SK-N-SH treated with all-trans-retinoic acid at 6 μM for 48 hours (cell line): ENCODE results near the gene COL6A5.

ENCODE experiments used
- ATAC-seq: fragments of 200-7000 bp; cut with Tn5 transposase; 3 replicates; pipeline ENCODE4 v1.9.1; 2020; ENCODE audit warnings: mild to moderate bottlenecking, moderate library complexity
- ARNTL ChIP-seq: fragments of 450-650 bp; formaldehyde crosslinking; IDR thresholded peaks from 2 replicates; pipeline ENCODE4 v1.5.0; 2020; ENCODE audit warnings: low read depth, mild to moderate bottlenecking, moderate library complexity, borderline replicate concordance
- BACH2 ChIP-seq: fragments of 250-450 bp; sonication (Bioruptor Pico); IDR thresholded peaks from 2 replicates; pipeline ENCODE4 v1.9.0; 2021; ENCODE audit warnings: mild to moderate bottlenecking, borderline replicate concordance
- CREB5 ChIP-seq: fragments of 250-450 bp; sonication (Bioruptor Pico); IDR thresholded peaks from 2 replicates; pipeline ENCODE4 v1.5.1; 2020; ENCODE audit warnings: low read depth, mild to moderate bottlenecking, moderate library complexity
- CSRNP3 ChIP-seq: fragments of 250-450 bp; sonication (Bioruptor Pico); IDR thresholded peaks from 2 replicates; pipeline ENCODE4 v1.5.1; 2021; ENCODE audit warnings: mild to moderate bottlenecking, moderate library complexity
- ESRRG ChIP-seq: fragments of 250-450 bp; sonication (Bioruptor Pico); IDR thresholded peaks from 2 replicates; pipeline ENCODE4 v1.6.1; 2021; ENCODE audit warnings: mild to moderate bottlenecking
- GLIS3 ChIP-seq: fragments of 250-450 bp; sonication (Bioruptor Pico); IDR thresholded peaks from 2 replicates; pipeline ENCODE4 v1.5.0; 2020; ENCODE audit warnings: mild to moderate bottlenecking, moderate library complexity
- PATZ1 ChIP-seq: fragments of 250-450 bp; sonication (Bioruptor Pico); IDR thresholded peaks from 2 replicates; pipeline ENCODE4 v1.8.0; 2020; ENCODE audit warnings: mild to moderate bottlenecking, moderate library complexity, borderline replicate concordance
- POU6F1 ChIP-seq: fragments of 250-450 bp; sonication (Bioruptor Pico); IDR thresholded peaks from 2 replicates; pipeline ENCODE4 v1.8.0; 2021; ENCODE audit warnings: low read depth, mild to moderate bottlenecking, moderate library complexity, borderline replicate concordance
- RARB ChIP-seq: fragments of 250-450 bp; sonication (Bioruptor Pico); IDR thresholded peaks from 2 replicates; pipeline ENCODE4 v1.8.0; 2021; ENCODE audit warnings: mild to moderate bottlenecking, moderate library complexity
- SNAI2 ChIP-seq: fragments of 250-450 bp; sonication (Bioruptor Pico); IDR thresholded peaks from 2 replicates; pipeline ENCODE4 v1.5.0; 2020; ENCODE audit warnings: mild to moderate bottlenecking, moderate library complexity
- TSHZ2 ChIP-seq: fragments of 250-450 bp; sonication (Bioruptor Pico); IDR thresholded peaks from 2 replicates; pipeline ENCODE4 v1.5.0; 2020; ENCODE audit warnings: mild to moderate bottlenecking, moderate library complexity
- ZC3H10 ChIP-seq: fragments of 250-450 bp; sonication (Bioruptor Pico); IDR thresholded peaks from 2 replicates; pipeline ENCODE4 v1.5.1; 2021; ENCODE audit warnings: mild to moderate bottlenecking, moderate library complexity
- ZFP3 ChIP-seq: fragments of 250-450 bp; sonication (Bioruptor Pico); IDR thresholded peaks from 2 replicates; pipeline ENCODE4 v1.5.0; 2020; ENCODE audit warnings: mild to moderate bottlenecking, moderate library complexity

The COL6A5 gene

GRCh38 chr3:130300888-130301287, 44.6 kb upstream of the COL6A5 start:
- no peak for ATAC-seq
- TF ChIP-seq TSHZ2 (CRISPR knock-in tag) = no peak
- TF ChIP-seq GLIS3 (CRISPR knock-in tag) = no peak
- no peak for TF ChIP-seq BACH2 (CRISPR knock-in tag)
- TF ChIP-seq PATZ1 (CRISPR knock-in tag) = no peak
- TF ChIP-seq CREB5 = no peak

- no peak for ATAC-seq
- TF ChIP-seq ARNTL (CRISPR knock-in tag) (no peak), ZFP3 (CRISPR knock-in tag) (no peak), RARB (CRISPR knock-in tag) (no peak), GLIS3 (CRISPR knock-in tag) (no peak)
Measured at GRCh38 chr3:130310109-130310508, 35.4 kb upstream of the COL6A5 start.

- ATAC-seq = no peak
- no peak for TF ChIP-seq RARB (CRISPR knock-in tag)
- TF ChIP-seq ESRRG = no peak
- TF ChIP-seq SNAI2 (CRISPR knock-in tag) = no peak
- TF ChIP-seq ZFP3 (CRISPR knock-in tag) = no peak
- no peak for TF ChIP-seq ZC3H10 (CRISPR knock-in tag)
- no peak for TF ChIP-seq GLIS3 (CRISPR knock-in tag)
- TF ChIP-seq CSRNP3 (CRISPR knock-in tag) = no peak
- TF ChIP-seq PATZ1 (CRISPR knock-in tag) = no peak
Measured at GRCh38 chr3:130312374-130312773, 33.1 kb upstream of the COL6A5 start.

- no peak for ATAC-seq
Measured at GRCh38 chr3:130316169-130316568, 29.3 kb upstream of the COL6A5 start.

More at GRCh38 chr3:130316169-130316568, 29.3 kb upstream of the COL6A5 start:
- TF ChIP-seq CSRNP3 (CRISPR knock-in tag) (no peak), POU6F1 (CRISPR knock-in tag) (no peak)
